NCI-H146 treated with DMSO at 0.1 percent for 48 hours (cell line): ENCODE data around the gene PRELP.
"Not testable (repeated sequence)": the region's sequence is repeated elsewhere in the genome, so short reads cannot be mapped to it uniquely, and the experiment has no call there.

Source experiments
- DNase-seq: peaks from one replicate; lab custom pipeline; 2025; ENCODE audit not compliant: unreplicated experiment; lab: John Stamatoyannopoulos, UW

The PRELP gene

GRCh38 chr1:203505526-203506204, 30.1 kb downstream of the PRELP start:
- no peak for DNase-seq

DNA sequence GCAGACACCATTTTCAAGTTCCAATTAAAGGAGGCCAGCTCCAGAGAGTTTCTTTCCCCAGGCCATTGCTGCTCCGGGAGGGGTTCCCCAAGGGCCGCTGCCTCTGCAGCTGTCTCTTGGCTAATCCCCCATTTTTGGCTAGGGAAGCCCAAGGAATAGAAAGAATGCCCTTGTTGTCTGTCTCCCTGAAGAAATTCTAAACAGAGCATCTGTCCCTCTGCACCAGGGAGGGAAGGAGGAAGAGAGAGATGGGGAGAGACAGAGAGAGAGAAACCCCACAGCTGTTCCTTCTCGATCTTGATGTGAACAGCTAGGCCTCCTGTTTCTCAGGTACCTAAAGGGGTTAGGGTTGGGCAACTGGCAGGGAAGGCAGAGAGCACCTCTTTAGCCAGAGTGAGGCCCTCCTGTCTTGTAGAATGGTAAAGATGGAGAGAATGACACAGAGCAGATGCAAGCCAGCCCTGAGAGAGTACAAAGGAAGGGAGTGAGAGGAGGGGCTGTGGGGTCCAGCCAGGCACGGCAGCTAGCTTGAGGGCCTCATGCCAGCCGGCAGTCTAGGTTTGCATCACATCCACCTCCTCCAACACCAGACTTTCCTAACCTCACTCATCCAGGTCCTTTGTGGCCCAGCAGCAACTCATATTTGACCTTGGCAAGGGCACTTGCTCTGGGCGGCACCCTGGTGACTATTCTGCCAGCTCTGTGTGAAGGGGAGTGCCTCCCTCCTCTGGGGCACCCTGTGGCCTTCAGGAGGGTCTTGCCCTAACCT, 31.4 kb downstream of the PRELP start:
- no peak for DNase-seq

GRCh38 chr1:203507759-203508158, 32.2 kb downstream of the PRELP start:
- DNase-seq: no peak

- DNase-seq: no peak
Measured at GRCh38 chr1:203508463-203509073, 33.0 kb downstream of the PRELP start.

- no peak for DNase-seq
Measured at GRCh38 chr1:203509135-203509534, 33.5 kb downstream of the PRELP start.

DNA sequence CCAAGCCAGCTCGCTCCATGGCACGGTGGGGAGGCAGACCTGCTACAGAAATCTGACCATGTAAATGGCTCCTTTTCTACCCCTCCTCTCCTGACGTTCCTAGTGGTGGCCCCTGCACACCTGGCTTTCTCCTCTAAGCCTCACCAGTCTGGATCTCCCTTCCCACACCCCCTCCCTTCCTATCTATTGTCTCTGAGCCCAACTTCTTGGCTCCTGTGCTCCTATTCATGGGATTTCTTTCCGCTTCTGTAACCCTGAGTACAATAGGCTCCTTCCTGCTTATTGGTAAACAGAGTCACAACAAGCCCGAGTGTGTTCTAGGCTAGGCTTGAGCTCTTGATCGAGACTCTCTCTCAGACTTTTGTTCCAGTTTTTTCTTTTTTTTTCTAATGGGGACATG, 35.9 kb downstream of the PRELP start:
- no peak for DNase-seq

- no peak for DNase-seq
Measured at GRCh38 chr1:203511930-203512329, 36.3 kb downstream of the PRELP start.

GRCh38 chr1:203512517-203512847, 36.9 kb downstream of the PRELP start:
- DNase-seq: peak; percentile 62

GRCh38 chr1:203512848-203513584, 37.4 kb downstream of the PRELP start:
- DNase-seq: no peak

GRCh38 chr1:203513585-203514031, 38.0 kb downstream of the PRELP start:
- DNase-seq: no peak

DNA sequence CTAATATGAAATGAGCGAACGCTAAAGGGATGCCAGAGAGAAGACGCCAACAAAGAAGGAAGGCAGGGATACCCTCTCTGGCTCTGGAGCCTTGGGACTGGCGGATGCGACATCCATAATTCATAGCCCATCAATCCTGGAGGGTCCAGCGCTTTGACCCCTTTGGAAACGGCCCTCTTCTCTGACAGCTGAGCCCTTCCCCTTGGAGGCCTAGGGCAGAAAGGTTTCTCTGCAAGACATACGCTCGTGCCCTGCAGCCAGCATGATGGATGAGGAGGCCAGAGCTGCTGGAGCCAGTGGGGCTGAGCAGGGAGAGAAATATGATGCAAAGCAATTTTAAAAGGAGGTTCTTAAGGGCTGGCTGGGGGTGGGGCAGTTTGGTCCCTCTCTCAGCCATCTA, 40.6 kb downstream of the PRELP start:
- no peak for DNase-seq

DNA sequence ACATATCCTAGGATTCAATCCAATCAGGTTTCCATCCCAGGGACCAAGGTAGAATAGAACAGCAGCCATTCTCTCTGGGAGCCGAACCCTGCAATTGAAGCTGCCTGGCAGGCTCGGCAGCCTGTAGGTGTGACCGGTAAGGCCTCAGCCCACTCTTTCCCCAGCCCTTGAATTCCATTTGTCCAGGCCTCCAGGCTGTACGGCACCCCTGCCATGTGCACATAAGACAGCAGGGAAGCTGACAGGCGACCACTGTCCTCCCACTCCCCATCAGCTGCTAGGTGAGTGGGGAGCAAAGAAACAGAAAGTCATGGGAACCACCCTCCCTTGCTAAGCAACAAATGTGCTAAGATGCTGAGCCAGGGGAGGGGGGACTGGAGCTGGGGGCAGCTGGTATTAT, 41.3 kb downstream of the PRELP start:
- DNase-seq: no peak

- DNase-seq: no peak
Measured at GRCh38 chr1:203517426-203518110, 42.0 kb downstream of the PRELP start.

DNA sequence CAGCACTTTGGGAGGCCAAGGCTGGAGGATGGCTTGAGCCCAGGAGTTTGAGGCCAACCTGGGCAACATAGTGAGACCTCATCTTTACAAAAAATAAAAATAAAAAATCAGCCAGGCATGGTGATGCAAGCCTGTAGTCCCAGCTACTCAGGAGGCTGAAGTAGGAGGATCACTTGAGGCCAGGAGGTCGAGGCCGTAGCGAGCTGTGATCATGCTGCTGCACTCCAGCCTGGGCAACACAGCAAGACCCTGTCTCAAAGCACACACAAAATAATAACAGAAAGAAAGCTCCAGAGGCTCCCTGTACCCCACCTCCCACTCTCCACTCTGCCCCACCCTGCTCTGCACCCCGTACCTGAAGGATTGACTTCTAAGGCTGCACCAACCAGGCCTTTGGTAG, 42.5 kb downstream of the PRELP start:
- DNase-seq: not testable (repeated sequence)

DNA sequence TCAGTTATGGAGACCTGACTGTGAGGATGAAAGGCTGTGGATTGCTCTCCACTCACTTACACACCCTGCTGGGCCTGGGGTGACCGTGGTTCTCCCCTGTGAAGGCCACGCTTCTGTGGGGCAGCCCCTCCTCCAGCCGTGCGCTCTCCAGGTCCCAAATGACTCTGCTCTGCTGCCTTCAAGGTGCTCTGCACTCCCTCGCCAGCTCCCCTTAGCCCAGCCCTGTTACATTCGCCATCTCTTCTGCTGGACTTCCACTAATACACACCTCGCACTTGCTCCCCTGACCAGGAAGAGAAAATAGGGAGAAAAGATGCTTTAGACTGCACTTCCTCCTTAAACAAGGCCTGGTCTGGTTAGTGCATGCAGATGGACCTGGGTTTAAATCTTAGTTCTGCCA, 42.9 kb downstream of the PRELP start:
- DNase-seq: no peak

GRCh38 chr1:203519053-203519840, 43.6 kb downstream of the PRELP start:
- no peak for DNase-seq

DNA sequence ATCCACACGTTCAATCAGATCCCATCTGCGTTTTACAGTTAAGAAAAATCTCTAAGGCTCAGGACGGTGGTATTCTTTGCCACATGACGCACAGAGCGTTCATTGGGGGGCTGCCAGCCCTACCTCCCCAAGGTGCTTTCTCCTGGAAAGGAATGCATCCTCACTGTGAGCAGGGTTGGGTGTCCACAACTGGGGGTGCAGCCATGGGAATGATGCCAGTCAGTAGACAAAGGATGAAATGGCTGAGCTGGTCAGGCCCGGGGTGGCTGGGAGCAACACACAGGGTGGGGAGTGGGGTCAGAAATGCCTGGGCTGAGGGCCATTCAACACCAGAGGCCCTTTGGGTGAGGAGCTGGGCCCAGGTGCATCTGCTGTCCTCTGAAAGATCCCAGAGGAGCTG, 44.3 kb downstream of the PRELP start:
- DNase-seq: no peak

- no peak for DNase-seq
Measured at GRCh38 chr1:203520315-203520714, 44.7 kb downstream of the PRELP start.

DNA sequence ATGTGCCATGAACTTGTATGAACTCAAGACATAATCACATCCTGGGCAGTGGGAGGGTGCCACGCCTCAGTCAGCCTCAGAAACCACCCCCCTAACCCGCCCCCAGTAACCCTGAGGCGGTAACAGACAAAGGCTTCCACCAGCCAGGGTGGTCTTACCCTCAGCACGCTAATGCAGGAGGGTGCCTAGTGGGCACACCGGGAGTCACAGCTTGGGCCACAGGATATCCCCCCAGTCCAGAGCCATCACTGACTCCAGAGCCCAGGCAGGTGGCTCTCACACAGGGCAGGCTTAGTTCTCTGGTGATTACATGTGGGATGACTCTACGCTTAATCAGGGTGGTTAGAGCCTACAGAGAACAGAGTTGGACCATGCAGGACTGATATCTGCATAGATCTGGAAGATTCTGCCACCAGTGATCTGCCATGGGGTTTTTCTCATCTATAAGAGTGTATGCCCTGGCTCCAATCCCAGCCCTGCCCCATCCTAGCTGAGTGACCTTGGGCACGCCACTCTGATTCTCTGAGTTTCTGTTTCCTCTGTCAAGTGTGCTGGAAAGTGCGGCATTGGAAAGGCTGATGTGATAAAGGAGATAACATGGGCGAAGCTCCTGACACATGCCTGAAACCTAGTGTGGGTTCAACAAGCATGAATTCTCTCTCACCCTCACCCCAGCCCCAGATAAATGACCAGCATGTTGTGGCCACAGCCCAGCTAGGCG, 45.6 kb downstream of the PRELP start:
- DNase-seq: peak; percentile 14

DNA sequence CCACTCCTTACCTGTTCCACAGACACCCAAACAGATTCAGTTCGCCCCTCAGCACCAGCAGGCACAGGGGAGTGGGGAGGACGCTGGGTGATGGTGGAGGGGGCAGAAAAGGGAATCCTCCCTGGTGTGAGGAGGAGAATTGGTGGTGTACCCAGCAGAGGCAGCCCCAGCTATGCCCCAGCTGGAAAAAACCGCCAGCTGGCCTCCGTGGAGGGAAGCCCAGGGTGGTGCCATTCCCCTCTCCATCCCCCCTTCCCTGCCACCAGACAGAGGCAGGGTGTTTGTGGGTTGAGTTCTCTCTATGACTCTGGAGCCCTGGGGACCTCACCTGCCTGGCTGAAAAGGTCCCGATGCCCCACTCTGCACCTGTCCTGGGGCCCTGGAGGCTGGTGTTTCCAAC, 46.2 kb downstream of the PRELP start:
- no peak for DNase-seq
